ENCODE results near the gene TNPO1.
"Not testable (repeated sequence)": the region's sequence is repeated elsewhere in the genome, so short reads cannot be mapped to it uniquely, and the experiment has no call there.

TNPO1 gene

GRCh38 chr5:72855821-72856220, 39.4 kb downstream of the TNPO1 start:
- no peak for DNase-seq

DNA sequence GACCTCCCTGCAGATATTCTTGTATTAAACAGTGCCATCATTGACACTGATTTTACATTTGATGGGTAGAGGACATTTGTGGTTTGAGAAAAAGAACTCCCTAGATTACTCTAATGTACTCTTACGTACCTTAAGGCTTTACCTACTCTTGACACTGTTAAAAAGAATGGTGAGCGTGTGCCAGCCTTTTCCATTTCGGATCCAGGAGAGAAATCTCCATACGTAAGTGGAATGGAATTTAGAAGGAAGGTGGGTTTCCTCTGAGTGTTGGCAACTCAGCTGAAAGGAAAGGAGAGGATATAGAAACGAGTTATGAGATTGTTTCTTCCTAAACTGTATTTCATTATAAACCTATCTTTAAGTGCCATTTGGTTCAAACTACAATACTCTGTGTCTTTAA, 40.9 kb downstream of the TNPO1 start:
- no peak for DNase-seq

GRCh38 chr5:72859127-72859526, 42.7 kb downstream of the TNPO1 start:
- DNase-seq: no peak

DNA sequence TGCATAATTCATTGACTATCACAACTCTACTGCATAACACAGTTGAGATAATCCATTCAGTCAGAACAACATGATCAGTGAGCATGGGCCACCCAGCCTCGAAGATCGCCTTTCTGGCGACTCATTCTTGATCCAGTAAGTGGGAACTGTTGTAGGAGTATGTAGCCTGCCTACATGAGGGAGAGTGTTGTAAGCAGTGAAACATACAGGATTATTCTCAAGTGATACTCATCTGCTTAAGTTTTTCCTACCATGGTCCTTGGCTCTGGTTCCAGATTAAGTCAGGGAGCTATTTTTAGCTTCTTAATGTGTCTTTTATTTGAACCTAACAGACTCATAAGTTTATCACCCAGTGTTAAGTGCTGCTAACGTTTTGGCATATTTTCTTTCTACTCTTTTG, 44.0 kb downstream of the TNPO1 start:
- no peak for DNase-seq

GRCh38 chr5:72871366-72872024, 55.0 kb downstream of the TNPO1 start:
- no peak for DNase-seq

DNA sequence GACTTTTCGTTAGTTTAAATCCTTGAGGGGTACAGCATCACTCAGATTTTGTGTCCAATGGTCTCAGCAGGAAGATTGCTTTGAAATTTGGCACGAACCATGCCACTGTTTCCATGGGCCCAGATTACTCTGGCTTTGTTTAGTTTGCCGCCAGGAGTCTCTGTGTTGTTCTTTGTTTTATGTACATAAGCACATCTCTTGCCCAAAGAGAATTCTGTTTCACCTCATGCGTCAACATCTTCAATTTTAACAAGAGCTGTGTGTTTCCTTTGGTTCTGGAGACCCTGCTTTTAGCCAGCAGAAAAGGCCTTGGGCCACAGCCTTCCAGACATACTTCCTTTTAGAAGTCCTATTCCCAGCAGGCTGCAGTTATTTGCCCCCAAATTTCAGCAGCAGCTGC, 62.4 kb downstream of the TNPO1 start:
- no peak for DNase-seq

GRCh38 chr5:72882989-72883388, 66.5 kb downstream of the TNPO1 start:
- DNase-seq: no peak

GRCh38 chr5:72883850-72884249, 67.4 kb downstream of the TNPO1 start:
- DNase-seq: no peak

- no peak for DNase-seq
These were observed 68.4 kb downstream of the TNPO1 start for GRCh38 chr5:72884892-72885291.

DNA sequence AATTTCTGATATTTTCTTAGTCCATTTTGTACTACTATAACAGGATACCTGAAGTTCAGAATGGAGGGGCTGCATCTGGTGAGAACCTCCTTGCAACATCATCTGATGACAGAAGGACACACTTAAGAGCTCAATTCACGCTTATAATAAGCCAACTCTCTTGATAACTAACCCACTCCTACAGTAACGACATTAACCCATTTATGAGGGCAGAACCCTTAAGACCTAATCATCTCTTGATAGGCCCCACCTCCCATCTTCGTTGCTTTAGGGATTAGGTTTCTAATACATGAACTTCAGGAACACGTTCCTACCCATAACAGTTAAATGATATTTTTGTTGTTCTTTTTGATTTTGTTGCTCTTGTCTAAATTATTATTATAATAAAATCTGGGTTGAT, 69.4 kb downstream of the TNPO1 start:
- DNase-seq: no peak

DNA sequence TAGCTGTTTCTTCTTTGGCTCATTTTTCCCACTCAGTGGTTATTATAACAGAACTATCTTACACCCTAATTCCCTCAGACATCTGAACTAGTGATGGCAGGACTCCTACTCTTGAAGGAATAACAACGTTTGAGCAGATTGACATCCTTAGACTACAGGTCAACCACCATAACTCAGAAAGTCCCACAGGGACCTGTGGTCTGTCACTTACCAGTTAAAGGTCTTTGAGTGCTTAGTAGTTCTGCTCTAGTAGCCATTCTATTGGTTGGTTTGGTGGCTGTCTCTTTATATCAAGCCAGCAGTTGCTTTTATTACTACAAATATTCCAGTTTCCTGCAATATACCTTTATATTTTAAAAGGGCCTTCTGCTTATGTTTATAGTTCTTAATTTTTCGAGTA, 72.1 kb downstream of the TNPO1 start:
- no peak for DNase-seq

- no peak for DNase-seq
These were observed 72.9 kb downstream of the TNPO1 start for GRCh38 chr5:72889324-72889723.

- no peak for DNase-seq
These were observed 76.4 kb downstream of the TNPO1 start for GRCh38 chr5:72892846-72893245.

GRCh38 chr5:72895758-72896157, 79.3 kb downstream of the TNPO1 start:
- DNase-seq: no peak

- no peak for DNase-seq
These were observed 90.3 kb downstream of the TNPO1 start for GRCh38 chr5:72906806-72907205.

DNA sequence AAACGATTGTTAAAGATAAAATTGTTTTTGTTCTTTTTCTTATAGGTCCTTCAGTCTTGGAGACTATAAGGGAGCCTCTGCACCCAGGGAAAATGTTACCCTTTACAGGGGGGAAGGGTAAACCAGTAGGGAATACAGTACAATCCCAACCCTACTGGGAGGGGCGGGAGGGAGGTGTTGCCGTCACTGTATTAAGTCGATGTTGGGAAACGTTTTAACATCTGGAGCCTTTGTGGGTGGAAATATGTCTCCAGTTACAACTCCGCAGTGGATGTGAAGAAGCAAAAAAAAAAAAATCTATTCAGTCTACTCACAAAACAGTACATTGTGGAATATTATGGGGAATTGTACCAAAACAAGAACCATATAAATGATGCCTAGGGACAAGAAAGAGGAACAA, 92.2 kb downstream of the TNPO1 start:
- DNase-seq: no peak

DNA sequence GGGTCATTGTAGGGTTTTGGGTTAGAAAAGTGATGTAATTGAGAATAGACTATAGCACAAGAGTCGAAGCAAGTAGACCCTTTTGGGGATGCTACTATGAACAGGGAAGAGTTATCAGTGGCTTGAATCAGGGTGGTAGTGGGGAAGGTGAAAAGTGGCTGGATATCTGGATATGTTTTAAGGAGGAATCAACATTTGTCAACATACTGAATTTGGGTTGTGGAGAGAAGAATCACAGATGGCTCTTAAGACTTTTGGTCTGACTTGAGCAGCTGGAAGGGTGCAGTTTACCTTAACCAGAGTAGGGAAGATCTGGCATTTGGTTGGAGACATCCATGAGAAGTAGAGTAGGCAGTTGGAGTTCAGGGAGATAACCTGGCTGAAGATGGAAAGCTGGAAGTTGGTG, 100.9 kb downstream of the TNPO1 start:
- DNase-seq: no peak

DNA sequence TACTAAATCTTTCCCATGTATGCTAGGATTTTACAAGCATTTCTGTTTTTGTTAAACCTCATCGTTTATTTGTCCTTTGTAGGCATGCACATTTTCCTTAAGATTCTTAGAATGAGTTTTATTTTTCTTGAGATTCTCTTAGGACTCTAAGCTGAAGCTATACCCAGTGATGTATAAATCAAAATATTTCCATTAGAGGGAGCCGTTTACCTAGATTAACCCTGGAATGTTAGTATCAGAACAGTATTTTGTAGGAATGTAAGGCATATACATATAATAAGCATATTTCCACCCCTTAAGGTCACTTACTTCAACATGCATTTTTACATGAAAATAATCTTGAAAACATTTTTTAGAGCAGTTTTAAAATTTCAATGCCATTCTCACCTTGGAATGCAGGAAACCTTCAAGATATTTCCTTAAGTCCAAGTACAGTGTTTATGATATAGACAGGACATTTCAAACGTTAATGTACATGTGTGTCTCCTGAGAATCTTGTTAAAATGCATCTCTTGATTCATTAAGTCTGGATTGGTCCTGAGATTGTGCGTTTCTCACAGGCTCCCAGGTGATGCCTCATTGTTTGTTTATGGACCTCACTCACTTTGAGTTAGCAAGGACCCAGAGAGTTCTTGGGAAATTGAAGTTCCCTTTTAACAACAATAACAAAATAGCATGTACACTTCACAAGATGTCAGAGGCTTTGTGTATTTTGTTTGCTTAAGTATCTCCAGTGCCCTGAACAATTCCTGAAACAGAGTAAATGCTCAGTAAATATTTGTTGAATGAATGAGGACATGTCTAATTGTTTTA, 104.4 kb downstream of the TNPO1 start:
- DNase-seq: no peak

DNA sequence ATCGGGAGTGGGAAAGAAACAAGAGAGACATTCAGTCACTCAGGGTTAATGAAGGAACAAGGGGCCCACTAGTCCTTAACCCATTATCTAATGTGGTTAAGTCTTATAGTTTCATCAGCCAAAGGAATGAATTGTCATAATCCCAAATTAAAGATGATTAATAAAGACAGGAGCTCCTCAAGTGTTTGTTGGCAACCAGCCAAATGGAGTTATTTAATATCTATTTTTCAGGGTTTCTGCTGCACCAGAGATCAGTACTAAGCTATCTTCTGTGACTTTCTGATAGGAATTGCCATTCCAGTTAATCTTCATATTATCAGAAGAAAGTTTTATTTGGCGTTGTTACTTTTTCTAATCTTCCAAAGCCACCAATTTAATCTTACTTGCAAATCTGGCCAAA, 105.4 kb downstream of the TNPO1 start:
- no peak for DNase-seq

DNA sequence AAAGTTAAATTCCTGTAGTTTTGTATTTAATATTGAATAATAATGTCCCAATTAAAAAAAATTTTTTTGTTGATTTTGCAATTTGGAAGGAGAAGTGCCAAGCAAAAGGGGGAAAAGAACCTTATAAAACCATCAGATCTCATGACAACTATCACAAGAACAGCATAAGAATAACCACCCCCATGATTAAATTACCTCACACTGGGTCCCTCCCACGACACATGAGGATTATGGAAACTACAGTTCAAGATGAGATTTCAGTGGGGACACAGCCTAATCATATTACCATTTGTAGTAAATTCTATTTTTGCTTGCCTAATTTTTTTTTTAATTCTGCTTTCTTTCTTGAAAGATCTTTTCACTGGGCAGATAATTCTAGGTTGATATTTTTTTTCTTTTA, 106.0 kb downstream of the TNPO1 start:
- no peak for DNase-seq

- DNase-seq: no peak
These were observed 109.0 kb downstream of the TNPO1 start for GRCh38 chr5:72925336-72926010.

DNA sequence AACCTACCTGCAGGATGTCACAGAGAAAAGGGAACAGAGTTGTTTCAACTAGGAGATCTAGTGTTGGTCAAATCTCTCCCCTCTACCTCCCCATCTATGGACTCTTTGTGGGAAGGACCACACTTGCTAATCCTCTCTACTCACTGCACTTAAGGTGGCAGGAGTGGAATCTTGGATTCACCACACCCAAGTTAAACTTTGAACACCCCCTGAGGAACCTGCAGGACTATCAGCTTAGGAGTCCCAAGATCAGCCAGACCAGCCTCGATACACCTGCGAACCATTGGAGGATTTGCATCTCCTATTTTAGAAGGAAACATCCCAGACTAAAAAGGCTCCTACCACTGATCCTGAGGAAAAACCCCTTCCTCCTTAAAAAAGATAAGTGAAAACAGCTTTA, 116.2 kb downstream of the TNPO1 start:
- not testable (repeated sequence) for DNase-seq

- DNase-seq: not testable (repeated sequence)
These were observed 118.7 kb downstream of the TNPO1 start for GRCh38 chr5:72934953-72935725.

Measured in activated naive CD4-positive, alpha-beta T cell treated with Interleukin-2 at 50 U/mL for 16 hours (primary cell).